Left ventricle myocardium inferior (tissue), 1 donor: Measurements from ENCODE around the gene EEA1. TPM values are rescaled to one million over a fixed set of nuclear protein-coding genes. Genes with fewer than 3 reads are reported as not detected.

Experiments
- DNase-seq: peaks from one replicate; pipeline ENCODE4 v3.0.0-alpha.2; 2020
- H3K27ac ChIP-seq: fragments of 200-600 bp; replicated peaks from 2 replicates; pipeline ENCODE4 v1.8.0; 2021
- H3K27me3 ChIP-seq: fragments of 200-600 bp; 2 replicates; pipeline ENCODE4 v1.8.0; 2021; ENCODE audit warnings: low read depth
- H3K36me3 ChIP-seq: fragments of 200-600 bp; 2 replicates; pipeline ENCODE4 v1.8.0; 2021
- H3K4me1 ChIP-seq: fragments of 200-600 bp; 2 replicates; pipeline ENCODE4 v1.8.0; 2021
- H3K4me3 ChIP-seq: fragments of 200-600 bp; 2 replicates; pipeline ENCODE4 v1.8.0; 2021; ENCODE audit warnings: mild to moderate bottlenecking, moderate library complexity
- H3K9me3 ChIP-seq: fragments of 200-600 bp; replicated peaks from 2 replicates; pipeline ENCODE4 v1.8.0; 2021
- CTCF ChIP-seq: fragments of 200-600 bp; IDR thresholded peaks from 2 replicates; pipeline ENCODE4 v1.8.0; 2021; ENCODE audit warnings: antibody characterized with exemption, mild to moderate bottlenecking, borderline replicate concordance
- intact Hi-C: fragments of 100-400 bp; cut with micrococcal nuclease; formaldehyde crosslinking; loops from one replicate; pipeline ENCODE4 v1.11.0; 2022
- total RNA-seq: library from RNA; stranded (reverse); fragmentation: NEBNext Ultra II Directional; extraction: Animal tissue kit (Norgen Biotek cat#: 25700); gene quantifications from one replicate; pipeline ENCODE4 v1.2.1, GENCODE V29; 2021
- donor health status: DM: no; HTN: yes; CAD: no; lungs with severe emphysema.

Gene EEA1
- total RNA-seq, 1 donor from 2014 or later, result 23.9 TPM

GRCh38 chr12:92735131-92735721, 193.9 kb downstream of the EEA1 start:
- TF ChIP-seq CTCF, result peak; percentile 14
- Histone ChIP-seq H3K9me3 (no peaks in the 10 kb centered on the region), H3K27ac (no peak overlapping the region), H3K4me3 (no peak overlapping the region), H3K36me3 (no peaks in the 10 kb centered on the region), H3K27me3 (no peaks in the 10 kb centered on the region), H3K4me1 (peaks cover 7% of the 10 kb centered on the region)
- intact Hi-C loops, result no loop called here
- no peak for DNase-seq

- Histone ChIP-seq H3K9me3 (no peaks in the 10 kb centered on the region), H3K27me3 (no peaks in the 10 kb centered on the region), H3K4me3 (no peak overlapping the region), H3K4me1 (peaks cover 7% of the 10 kb centered on the region), H3K36me3 (no peaks in the 10 kb centered on the region), H3K27ac (no peak overlapping the region)
- TF ChIP-seq CTCF, result no peak
- intact Hi-C loops, result no loop called here
- DNase-seq, result no peak
These were observed 195.4 kb downstream of the EEA1 start for GRCh38 chr12:92733661-92734060.

- H3K9me3 ChIP-seq, result no peaks in the 10 kb centered on the region
- intact Hi-C loops, result no loop called here
- H3K4me3 ChIP-seq, result no peak overlapping the region
- H3K27ac ChIP-seq, result no peak overlapping the region
- no peaks in the 10 kb centered on the region for H3K36me3 ChIP-seq
- H3K4me1 ChIP-seq, result peaks cover 7% of the 10 kb centered on the region
- H3K27me3 ChIP-seq, result no peaks in the 10 kb centered on the region
- no peak for DNase-seq
- TF ChIP-seq CTCF, result no peak
These were observed 195.9 kb downstream of the EEA1 start for GRCh38 chr12:92733181-92733580.

- Histone ChIP-seq H3K4me3 (no peak overlapping the region), H3K27ac (no peak overlapping the region), H3K36me3 (no peaks in the 10 kb centered on the region), H3K27me3 (no peaks in the 10 kb centered on the region), H3K4me1 (peaks cover 7% of the 10 kb centered on the region), H3K9me3 (no peaks in the 10 kb centered on the region)
- DNase-seq, result no peak
- intact Hi-C loops, result no loop called here
- no peak for TF ChIP-seq CTCF
These were observed 196.4 kb downstream of the EEA1 start for GRCh38 chr12:92732716-92733115.

- no peak for TF ChIP-seq CTCF
- H3K27ac ChIP-seq, result no peak overlapping the region
- no peak for DNase-seq
- H3K4me1 ChIP-seq, result peaks cover 7% of the 10 kb centered on the region
- no peaks in the 10 kb centered on the region for H3K36me3 ChIP-seq
- intact Hi-C loops, result no loop called here
- no peak overlapping the region for H3K4me3 ChIP-seq
- no peaks in the 10 kb centered on the region for H3K27me3 ChIP-seq
- no peaks in the 10 kb centered on the region for H3K9me3 ChIP-seq
These were observed 196.9 kb downstream of the EEA1 start for GRCh38 chr12:92732216-92732615.
